NB4 (cell line): ENCODE measurements around the gene CCDC88B.

Experiments used
- MAX ChIP-seq: IDR thresholded peaks from 2 replicates; pipeline ENCODE4 v1.6.1; 2011; ENCODE audit warnings: low read depth, low read length
- POLR2A ChIP-seq: IDR thresholded peaks from 2 replicates; pipeline ENCODE4 v1.6.1; 2011; ENCODE audit warnings: mild to moderate bottlenecking; ENCODE audit not compliant: insufficient read length; ENCODE audit errors: extremely low read depth

- no peak for TF ChIP-seq POLR2A
- no peak for TF ChIP-seq MAX
Observed at GRCh38 chr11:64314146-64314804, 25.7 kb upstream of the CCDC88B start.
